Endothelial cell of umbilical vein (primary cell): ENCODE results near the gene HYAL1. TPM values are rescaled to one million over a fixed set of nuclear protein-coding genes. Genes with fewer than 3 reads are reported as not detected.

Experiments used
- BruUV-seq: library from RNA; stranded (reverse); fragments of 400-500 nt; replicated peaks from 2 replicates; lab custom pipeline; 2021; lab: Mats Ljungman, UMichigan
- CTCF ChIA-PET: fragments of 300-600, 350-600 bp; sonication (Branson Sonifier 250); formaldehyde crosslinking; loops from one replicate; lab custom pipeline; 2021; ENCODE audit warnings: antibody characterized with exemption, inconsistent platforms; lab: Charles Lee
- POLR2A ChIA-PET: fragments of 300-600, 350-600 bp; sonication (Branson Sonifier 250); formaldehyde crosslinking; loops from one replicate; lab custom pipeline; 2021; ENCODE audit warnings: antibody characterized with exemption, inconsistent platforms; lab: Charles Lee
- DNase-seq: peaks from one replicate; pipeline ENCODE4 v3.0.0-alpha.2; 2011; ENCODE audit warnings: low read depth, low spot score
- FAIRE-seq: peaks from 2 replicates; lab custom pipeline; 2011; peaks lifted over from hg19 to GRCh38; lab: Jason Lieb, UNC
- H2AFZ ChIP-seq: 2 replicates; pipeline ENCODE4 v1.6.0; 2012; ENCODE audit warnings: low read depth, low read length, control low read depth, inconsistent platforms
- H3K27ac ChIP-seq: 2 replicates; pipeline ENCODE4 v1.5.1; 2011; ENCODE audit warnings: low read depth, mild to moderate bottlenecking, control low read depth, low read length, moderate library complexity; ENCODE audit not compliant: insufficient read depth
- H3K27me3 ChIP-seq, 2 experiments: 2 replicates each; pipeline versions ENCODE4 v1.6.0 to v1.6.1; 2011; ENCODE audit warnings: low read length in 2 of 2, mixed read lengths in 1 of 2; ENCODE audit not compliant: control insufficient read depth in 2 of 2, insufficient read depth in 2 of 2
- H3K36me3 ChIP-seq, 2 experiments: 2 replicates in 1 of 2; 3 replicates in 1 of 2; pipeline ENCODE4 v1.5.1; 2011; ENCODE audit warnings: low read length in 2 of 2, mild to moderate bottlenecking in 1 of 2, moderate library complexity in 1 of 2; ENCODE audit not compliant: control insufficient read depth in 2 of 2, insufficient read depth in 2 of 2; ENCODE audit errors: extremely low read depth in 1 of 2
- H3K4me1 ChIP-seq: 3 replicates; pipeline ENCODE4 v1.5.1; 2011; ENCODE audit warnings: mild to moderate bottlenecking, low read length; ENCODE audit not compliant: control insufficient read depth, insufficient read depth; ENCODE audit errors: extremely low read depth
- H3K4me2 ChIP-seq: 2 replicates; pipeline ENCODE4 v1.6.1; 2011; ENCODE audit warnings: low read length, control low read depth, mixed read lengths; ENCODE audit not compliant: insufficient read depth
- H3K4me3 ChIP-seq, 3 experiments: fragments of 200-600 bp in 1 of 3; sonication (generic), shearing (Covaris generic) in 1 of 3; replicated peaks in 1 of 3; 2 replicates each; pipeline ENCODE4 v1.5.1; 2011 to 2016; ENCODE audit warnings: control low read depth in 3 of 3, low read length in 3 of 3, mild to moderate bottlenecking in 2 of 3, inconsistent platforms in 1 of 3, low read depth in 1 of 3, moderate library complexity in 1 of 3; ENCODE audit not compliant: insufficient read depth in 1 of 3
- H3K79me2 ChIP-seq: 2 replicates; pipeline ENCODE4 v1.6.0; 2012; ENCODE audit warnings: low read length, inconsistent platforms; ENCODE audit not compliant: control insufficient read depth, insufficient read depth
- H3K9ac ChIP-seq: replicated peaks from 2 replicates; pipeline ENCODE3; 2011; ENCODE audit warnings: low read length, control low read depth; ENCODE audit not compliant: insufficient read depth; ENCODE audit errors: extremely low read depth
- H3K9me1 ChIP-seq: replicated peaks from 3 replicates; pipeline ENCODE4 v1.6.0; 2011; ENCODE audit warnings: mild to moderate bottlenecking, low read length; ENCODE audit not compliant: control insufficient read depth, insufficient read depth; ENCODE audit errors: extremely low read depth
- H3K9me3 ChIP-seq: replicated peaks from 2 replicates; pipeline ENCODE4 v1.5.1; 2012; ENCODE audit warnings: low read length, inconsistent platforms; ENCODE audit not compliant: control insufficient read depth, insufficient read depth
- H4K20me1 ChIP-seq: replicated peaks from 2 replicates; pipeline ENCODE3; 2011; ENCODE audit warnings: mild to moderate bottlenecking, low read length; ENCODE audit not compliant: control insufficient read depth, insufficient read depth; ENCODE audit errors: extremely low read depth
- CTCF ChIP-seq, 2 donors: IDR thresholded peaks; 1 replicate in 1 of 2; 2 replicates in 1 of 2; pipeline ENCODE4 v1.5.1; 2011; ENCODE audit warnings: low read length in 2 of 2, mild to moderate bottlenecking in 2 of 2, moderate library complexity in 2 of 2, control low read depth in 1 of 2, inconsistent platforms in 1 of 2, low read depth in 1 of 2; ENCODE audit not compliant: insufficient read depth in 1 of 2; ENCODE audit errors: extremely low read depth in 1 of 2
- EZH2 ChIP-seq: IDR thresholded peaks from 2 replicates; pipeline ENCODE4 v1.6.1; 2012; ENCODE audit warnings: borderline replicate concordance, low read depth, mild to moderate bottlenecking, moderate library complexity, low read length, inconsistent platforms; ENCODE audit not compliant: severe bottlenecking
- FOS ChIP-seq: IDR thresholded peaks from 2 replicates; pipeline ENCODE4 v1.6.1; 2011; ENCODE audit warnings: mild to moderate bottlenecking, low read length, moderate library complexity, borderline replicate concordance; ENCODE audit not compliant: insufficient read depth
- GATA2 ChIP-seq: IDR thresholded peaks from 2 replicates; pipeline ENCODE4 v1.7.0; 2011; ENCODE audit warnings: low read depth, mild to moderate bottlenecking, moderate library complexity, mixed read lengths, low read length; ENCODE audit not compliant: insufficient read length, insufficient read depth
- JUN ChIP-seq: IDR thresholded peaks from 2 replicates; pipeline ENCODE4 v1.6.1; 2011; ENCODE audit warnings: borderline replicate concordance, low read depth; ENCODE audit not compliant: insufficient read length, insufficient read depth
- MAX ChIP-seq: IDR thresholded peaks from 2 replicates; pipeline ENCODE4 v1.6.1; 2011; ENCODE audit not compliant: insufficient read depth, insufficient read length
- MYC ChIP-seq: IDR thresholded peaks from one replicate; pipeline ENCODE4 v1.6.1; 2011; ENCODE audit warnings: mild to moderate bottlenecking, low read depth, low read length
- POLR2A ChIP-seq: IDR thresholded peaks from 2 replicates; pipeline ENCODE4 v1.6.1; 2012; ENCODE audit warnings: low read depth, mild to moderate bottlenecking, control low read depth, low read length
- POLR2AphosphoS5 ChIP-seq: IDR thresholded peaks from 2 replicates; pipeline ENCODE4 v1.6.1; 2012; ENCODE audit warnings: low read depth, mild to moderate bottlenecking, control low read depth, low read length, moderate library complexity; ENCODE audit not compliant: insufficient read depth
- dilution Hi-C: fragments of 300-500 bp; cut with MboI; formaldehyde crosslinking; loops from one replicate; pipeline ENCODE4 v1.15.0; 2019; ENCODE audit warnings: low sequenced_read_pairs; ENCODE audit not compliant: extremely low pct_ligation_motif_present
- intact Hi-C: fragments of 100-400 bp; cut with micrococcal nuclease; formaldehyde crosslinking; loops from one replicate; pipeline ENCODE4 v1.10.0; 2022
- polyA plus RNA-seq, 4 experiments: library from polyadenylated mRNA; depleted of rRNA in 3 of 4; stranded (reverse) in 3 of 4; unstranded in 1 of 4; fragments of >200 nt; gene quantifications; 2 replicates each; pipeline versions ENCODE4 v1.2.1 to v1.2.3, GENCODE V29; 2011 to 2012; ENCODE audit warnings: missing spikeins in 1 of 4
- total RNA-seq: library from RNA; stranded (reverse); gene quantifications from 2 replicates; pipeline ENCODE4 v1.2.3, GENCODE V29; 2021

Gene HYAL1
- total and polyA plus RNA-seq, 2 donors (not counting 3 experiments of a cell fraction or from before 2014, with no cell fraction given): 2.2 to 3.3 TPM

GRCh38 chr3:50292159-50293078, 11.0 kb downstream of the HYAL1 start, which contains the start of gene IFRD2:
IFRD2 (minus strand) TSS chr3:50292429; CDS start chr3:50292274, 155 bp downstream.
- Histone ChIP-seq H3K36me3 (peaks cover 3 to 25% of the 10 kb centered on the region in 2 experiments), H2AFZ (peak within 1 kb of the TSS; percentile 47), H4K20me1 (no peaks in the 10 kb centered on the region), H3K9me3 (no peaks in the 10 kb centered on the region), H3K79me2 (peaks cover 27% of the 10 kb centered on the region), H3K9ac (peak within 1 kb of the TSS; percentile 66), H3K4me2 (peak within 1 kb of the TSS; percentile 79), H3K4me1 (peaks cover 11% of the 10 kb centered on the region), H3K27ac (peak within 1 kb of the TSS; percentile 53), H3K4me3 (peak within 1 kb of the TSS; percentile 70 to 84 (median 76)), H3K27me3 (no peaks in the 10 kb centered on the region), H3K9me1 (no peaks in the 10 kb centered on the region)
- intact Hi-C loops (loop anchor here (1.0 kb wide), 2 partner anchors 30 to 37 kb away; partner anchors contain the start of gene HYAL2), dilution Hi-C loops (no loop called here)
- FAIRE-seq (peak; percentile 100), DNase-seq (peak; percentile 98)
- TSS peak; percentile 56 for BruUV-seq
- ChIA-PET POLR2A (interaction anchor here (1.4 kb wide), 1 partner anchor 36 kb away, joined by 4 read pairs; the partner anchor contains the start of gene TUSC2), CTCF (interaction anchor here (1.5 to 2.4 kb wide), 4 partner anchors 14 to 46 kb away, joined by 5 to 18 read pairs (median 8); partner anchors contain the start of gene LSMEM2)
- no peak for TF ChIP-seq FOS
- peak in 1 of 2 donors; percentile 6 for TF ChIP-seq CTCF (IDR thresholded peaks at IDR 0.05; ENCODE audit: extremely low read depth in 1 of 2, insufficient read depth in 1 of 2, low read depth in 1 of 2, low read length in 2 of 2)
- TF ChIP-seq JUN: no peak
- TF ChIP-seq MAX: peak; percentile 87
- TF ChIP-seq POLR2A: peak; percentile 81
- peak; percentile 62 for TF ChIP-seq MYC
- TF ChIP-seq EZH2: no peak
- TF ChIP-seq POLR2AphosphoS5: peak; percentile 81
- no peak for TF ChIP-seq GATA2
